GM18907 (cell line): ENCODE data around the gene SPATA7.

Experiments used
- ATAC-seq: cut with Tn5 transposase; IDR thresholded peaks from one replicate; pipeline ENCODE4 v1.9.1; 2021; ENCODE audit warnings: mild to moderate bottlenecking, moderate library complexity; ENCODE audit not compliant: unreplicated experiment

The SPATA7 gene

DNA sequence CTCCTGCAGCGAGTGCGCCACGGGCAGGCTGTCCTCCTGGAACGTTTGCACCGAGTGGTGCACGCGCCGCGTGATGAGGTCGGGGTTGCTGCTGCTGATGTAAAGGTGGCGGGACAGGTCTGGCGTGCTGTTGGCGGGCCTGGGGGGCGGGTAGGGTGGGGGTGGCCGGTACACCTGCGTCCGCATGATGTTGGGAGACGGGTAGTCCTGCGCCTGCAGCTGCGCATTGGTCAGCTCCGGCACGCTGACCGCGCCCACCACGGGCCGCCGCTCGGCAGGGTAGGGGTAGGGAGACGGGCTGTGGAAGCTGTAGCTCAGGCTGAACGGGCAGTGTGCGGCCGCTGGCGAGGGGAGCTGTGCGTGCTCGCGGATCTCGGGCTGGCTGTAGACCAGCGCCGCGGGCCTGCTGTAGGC is 94.1 kb downstream of the SPATA7 start:
- ATAC-seq, result no peak

DNA sequence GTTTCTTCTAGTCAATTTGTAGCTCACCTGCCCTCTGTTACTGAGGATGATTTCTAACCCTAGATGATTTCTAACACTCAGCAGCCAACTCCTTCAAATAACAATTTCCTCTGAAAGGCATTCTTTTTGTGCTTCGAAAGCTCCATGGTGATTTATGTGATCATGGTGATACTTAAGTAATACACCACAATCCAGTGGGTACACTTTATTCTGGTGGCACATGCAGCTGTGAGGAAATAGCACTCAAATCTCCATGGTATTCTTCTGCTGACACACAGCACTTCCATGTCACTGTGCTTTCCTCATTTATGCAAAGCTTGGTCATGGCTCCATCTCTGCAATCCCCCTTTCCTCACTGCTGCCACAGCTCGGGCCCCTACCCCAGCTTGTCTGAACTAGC is 95.6 kb downstream of the SPATA7 start:
- ATAC-seq, result no peak

GRCh38 chr14:88481794-88482193 is 96.3 kb downstream of the SPATA7 start:
- ATAC-seq, result no peak

GRCh38 chr14:88482524-88482923 is 97.1 kb downstream of the SPATA7 start:
- no peak for ATAC-seq
